Caco-2 (cell line): ENCODE results near the gene CRADD. TPM values are rescaled to one million over a fixed set of nuclear protein-coding genes. Genes with fewer than 3 reads are reported as not detected.

Experiments used
- BruUV-seq: library from RNA; stranded (reverse); fragments of 400-500 nt; replicated peaks from 2 replicates; lab custom pipeline; 2021; lab: Mats Ljungman, UMichigan
- CTCF ChIA-PET: fragments of 300-600 bp; sonication (Branson Sonifier 250); formaldehyde crosslinking; loops from one replicate; lab custom pipeline; 2022; ENCODE audit warnings: antibody characterized with exemption; lab: Charles Lee
- POLR2A ChIA-PET: fragments of 300-600 bp; sonication (Branson Sonifier 250); formaldehyde crosslinking; loops from one replicate; lab custom pipeline; 2022; ENCODE audit warnings: antibody characterized with exemption; lab: Charles Lee
- DNase-seq, 2 experiments: peaks; one replicate each; pipeline versions ENCODE4 v3.0.0 to v3.0.0-alpha.2; 2020 to 2022
- H3K27me3 ChIP-seq: replicated peaks from 2 replicates; pipeline ENCODE4 v1.6.0; 2011; ENCODE audit warnings: low read length; ENCODE audit not compliant: control insufficient read depth, insufficient read depth
- H3K36me3 ChIP-seq: 2 replicates; pipeline ENCODE4 v1.5.1; 2011; ENCODE audit warnings: low read length; ENCODE audit not compliant: control insufficient read depth, insufficient read depth
- H3K4me1 ChIP-seq: fragments of 250-450 bp; sonication (Bioruptor Pico); 2 replicates; pipeline ENCODE4 v1.5.1; 2020; ENCODE audit warnings: mild to moderate bottlenecking
- H3K4me3 ChIP-seq: 2 replicates; pipeline ENCODE4 v1.5.1; 2011; ENCODE audit warnings: low read depth, mild to moderate bottlenecking, control low read depth, low read length
- H3K9me3 ChIP-seq: fragments of 250-450 bp; sonication (Bioruptor Pico); 2 replicates; pipeline ENCODE4 v1.5.1; 2020; ENCODE audit warnings: mild to moderate bottlenecking, moderate library complexity
- H3K27ac Mint-ChIP-seq: one replicate; pipeline ENCODE4 v1.8.0; 2022; ENCODE audit warnings: mixed read lengths; ENCODE audit not compliant: unreplicated experiment
- H3K27me3 Mint-ChIP-seq: one replicate; pipeline ENCODE4 v1.8.0; 2022; ENCODE audit warnings: mixed read lengths; ENCODE audit not compliant: insufficient read depth, unreplicated experiment
- H3K36me3 Mint-ChIP-seq: one replicate; pipeline ENCODE4 v1.8.0; 2022; ENCODE audit warnings: mild to moderate bottlenecking, mixed read lengths; ENCODE audit not compliant: insufficient read depth, unreplicated experiment
- H3K4me1 Mint-ChIP-seq: one replicate; pipeline ENCODE4 v1.8.0; 2022; ENCODE audit warnings: low read depth, mixed read lengths; ENCODE audit not compliant: unreplicated experiment
- H3K4me3 Mint-ChIP-seq: one replicate; pipeline ENCODE4 v1.8.0; 2022; ENCODE audit warnings: mild to moderate bottlenecking, moderate library complexity, mixed read lengths; ENCODE audit not compliant: unreplicated experiment
- H3K9me3 Mint-ChIP-seq: one replicate; pipeline ENCODE4 v1.8.0; 2022; ENCODE audit warnings: mixed read lengths; ENCODE audit not compliant: unreplicated experiment
- intact Hi-C: fragments of 100-400 bp; cut with micrococcal nuclease; formaldehyde crosslinking; loops from one replicate; pipeline ENCODE4 v1.10.0; 2022; ENCODE audit not compliant: unreplicated experiment
- total RNA-seq: library from RNA; stranded (reverse); gene quantifications from 2 replicates; pipeline ENCODE4 v1.2.3, GENCODE V29; 2022
- TF ChIP-seq, protein P1 (sequence below), 2 experiments: fragments of 200-600 bp in 1 of 2; IDR thresholded peaks; 1 replicate in 1 of 2; 2 replicates in 1 of 2; pipeline versions ENCODE4 v1.5.1 to v1.8.0; 2011 to 2022; ENCODE audit warnings: antibody characterized with exemption in 1 of 2, control low read depth in 1 of 2, inconsistent platforms in 1 of 2, low read depth in 1 of 2, low read length in 1 of 2, mild to moderate bottlenecking in 1 of 2, moderate library complexity in 1 of 2; ENCODE audit not compliant: insufficient read depth in 1 of 2, severe bottlenecking in 1 of 2, unreplicated experiment in 1 of 2

CRADD gene
- total RNA-seq, 1 experiment from 2014 or later, result 29.2 TPM

- no TSS peak for BruUV-seq
- TF ChIP-seq, protein P1, sequence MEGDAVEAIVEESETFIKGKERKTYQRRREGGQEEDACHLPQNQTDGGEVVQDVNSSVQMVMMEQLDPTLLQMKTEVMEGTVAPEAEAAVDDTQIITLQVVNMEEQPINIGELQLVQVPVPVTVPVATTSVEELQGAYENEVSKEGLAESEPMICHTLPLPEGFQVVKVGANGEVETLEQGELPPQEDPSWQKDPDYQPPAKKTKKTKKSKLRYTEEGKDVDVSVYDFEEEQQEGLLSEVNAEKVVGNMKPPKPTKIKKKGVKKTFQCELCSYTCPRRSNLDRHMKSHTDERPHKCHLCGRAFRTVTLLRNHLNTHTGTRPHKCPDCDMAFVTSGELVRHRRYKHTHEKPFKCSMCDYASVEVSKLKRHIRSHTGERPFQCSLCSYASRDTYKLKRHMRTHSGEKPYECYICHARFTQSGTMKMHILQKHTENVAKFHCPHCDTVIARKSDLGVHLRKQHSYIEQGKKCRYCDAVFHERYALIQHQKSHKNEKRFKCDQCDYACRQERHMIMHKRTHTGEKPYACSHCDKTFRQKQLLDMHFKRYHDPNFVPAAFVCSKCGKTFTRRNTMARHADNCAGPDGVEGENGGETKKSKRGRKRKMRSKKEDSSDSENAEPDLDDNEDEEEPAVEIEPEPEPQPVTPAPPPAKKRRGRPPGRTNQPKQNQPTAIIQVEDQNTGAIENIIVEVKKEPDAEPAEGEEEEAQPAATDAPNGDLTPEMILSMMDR (IDR thresholded peaks at IDR 0.05; ENCODE audit: insufficient read depth in 1 of 2, low read depth in 1 of 2, low read length in 1 of 2, severe bottlenecking in 1 of 2, unreplicated experiment in 1 of 2), result no peak
- no peaks in the 10 kb centered on the region for H3K27me3 Mint-ChIP-seq
- Histone ChIP-seq H3K36me3 (no peaks in the 10 kb centered on the region), H3K4me3 (no peak overlapping the region), H3K9me3 (no peaks in the 10 kb centered on the region), H3K27me3 (no peaks in the 10 kb centered on the region), H3K4me1 (peaks cover 20% of the 10 kb centered on the region)
- no peaks in the 10 kb centered on the region for H3K9me3 Mint-ChIP-seq
- H3K4me1 Mint-ChIP-seq, result peaks cover 15% of the 10 kb centered on the region
- H3K36me3 Mint-ChIP-seq, result peaks cover 10% of the 10 kb centered on the region
- intact Hi-C loops, result no loop called here
- ChIA-PET POLR2A (no interaction called here), CTCF (no interaction called here)
- no peak overlapping the region for H3K27ac Mint-ChIP-seq
- H3K4me3 Mint-ChIP-seq, result no peak overlapping the region
- DNase-seq, result no peak
These were observed 69.5 kb downstream of the CRADD start for GRCh38 chr12:93746572-93747168.

GRCh38 chr12:93748672-93749383, 71.7 kb downstream of the CRADD start:
- intact Hi-C loops, result no loop called here
- Histone ChIP-seq H3K4me3 (no peak overlapping the region), H3K27me3 (no peaks in the 10 kb centered on the region), H3K9me3 (peaks cover 16% of the 10 kb centered on the region), H3K4me1 (peaks cover 12% of the 10 kb centered on the region), H3K36me3 (no peaks in the 10 kb centered on the region)
- TF ChIP-seq, protein P1 (IDR thresholded peaks at IDR 0.05; ENCODE audit: insufficient read depth in 1 of 2, low read depth in 1 of 2, low read length in 1 of 2, severe bottlenecking in 1 of 2, unreplicated experiment in 1 of 2), result no peak
- Mint-ChIP-seq H3K4me1 (peaks cover 15% of the 10 kb centered on the region), H3K9me3 (peaks cover 17% of the 10 kb centered on the region), H3K4me3 (no peak overlapping the region), H3K27ac (no peak overlapping the region), H3K36me3 (peaks cover 27% of the 10 kb centered on the region), H3K27me3 (no peaks in the 10 kb centered on the region)
- BruUV-seq, result no TSS peak
- ChIA-PET CTCF (interaction anchor here (1.0 kb wide), 1 partner anchor 353 kb away, joined by 3 read pairs; no protein-coding TSS in a partner anchor), POLR2A (no interaction called here)
- DNase-seq, result no peak

DNA sequence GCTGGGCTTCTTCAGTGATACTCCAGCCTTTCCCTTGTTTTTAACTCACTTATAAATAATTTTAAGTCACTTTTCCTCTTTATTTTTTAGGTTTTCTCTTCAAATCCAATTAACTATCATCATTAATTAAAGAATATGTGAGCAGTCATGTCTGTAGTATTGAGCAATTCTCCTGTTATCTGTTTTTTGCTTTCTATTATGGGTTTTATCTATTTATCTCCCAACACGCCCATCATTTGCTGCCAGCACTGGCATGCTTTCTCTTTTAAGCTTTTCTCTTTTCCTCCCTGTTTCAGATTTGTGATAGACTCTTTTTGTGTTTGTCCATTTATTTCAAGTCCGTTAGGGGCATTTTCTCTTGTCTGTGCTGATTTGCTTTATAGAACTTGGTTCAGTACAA, 72.3 kb downstream of the CRADD start:
- ChIA-PET POLR2A (no interaction called here), CTCF (interaction anchor here (1.0 kb wide), 1 partner anchor 352 kb away, joined by 3 read pairs; no protein-coding TSS in a partner anchor)
- Histone ChIP-seq H3K9me3 (peaks cover 20% of the 10 kb centered on the region), H3K27me3 (no peaks in the 10 kb centered on the region), H3K4me1 (peaks cover 12% of the 10 kb centered on the region), H3K36me3 (no peaks in the 10 kb centered on the region), H3K4me3 (no peak overlapping the region)
- peaks cover 33% of the 10 kb centered on the region for H3K36me3 Mint-ChIP-seq
- intact Hi-C loops, result no loop called here
- BruUV-seq, result no TSS peak
- peak overlapping the region; percentile 50 for H3K27ac Mint-ChIP-seq
- DNase-seq, result no peak
- peaks cover 15% of the 10 kb centered on the region for H3K4me1 Mint-ChIP-seq
- peaks cover 17% of the 10 kb centered on the region for H3K9me3 Mint-ChIP-seq
- no peak overlapping the region for H3K4me3 Mint-ChIP-seq
- TF ChIP-seq, protein P1 (IDR thresholded peaks at IDR 0.05; ENCODE audit: insufficient read depth in 1 of 2, low read depth in 1 of 2, low read length in 1 of 2, severe bottlenecking in 1 of 2, unreplicated experiment in 1 of 2), result no peak
- no peaks in the 10 kb centered on the region for H3K27me3 Mint-ChIP-seq
